ENCODE measurements around the gene SSBP4. TPM values are rescaled to one million over a fixed set of nuclear protein-coding genes. Genes with fewer than 3 reads are reported as not detected.

Gene SSBP4
- total and polyA plus RNA-seq, 2 of the 8 experiments (the other 6 are each of a cell fraction or from before 2014, with no cell fraction given): 26.4 to 33.7 TPM

GRCh38 chr19:18473706-18474087 is 54.5 kb downstream of the SSBP4 start:
- Histone ChIP-seq H3K79me1 (ENCODE audit: low read depth, low read length) (peaks cover 10% of the 10 kb centered on the region), H4K91ac (replicated peaks; ENCODE audit: insufficient read length, low read length) (no peak overlapping the region), H2BK15ac (ENCODE audit: low read length) (no peak overlapping the region), H2BK5ac (ENCODE audit: low read depth, low read length) (no peak overlapping the region), H4K8ac (ENCODE audit: extremely low read depth, insufficient read depth, low read length) (no peak overlapping the region), H3K79me2 (ENCODE audit: control insufficient read depth in 1 of 2, insufficient read depth in 2 of 2, low read length in 2 of 2) (peaks cover 0 to 8% of the 10 kb centered on the region in 2 experiments; a peak in 1 of 4 replicates), H3K14ac (ENCODE audit: insufficient read length) (no peak overlapping the region), H3K4me3 (ENCODE audit: extremely low read depth in 1 of 4, insufficient read depth in 2 of 4, low read depth in 3 of 4, low read length in 4 of 4) (no peak overlapping the region), H3K18ac (ENCODE audit: extremely low read depth, low read length) (no peak overlapping the region), H3K56ac (replicated peaks; ENCODE audit: insufficient read length, low read depth, low read length) (no peak overlapping the region), H3K23me2 (ENCODE audit: low read depth, low read length) (no peaks in the 10 kb centered on the region), H3K4ac (replicated peaks; ENCODE audit: insufficient read length, low read depth, low read length) (no peak overlapping the region), H4K20me1 (replicated peaks in 1 of 2; ENCODE audit: control insufficient read depth in 1 of 2, insufficient read depth in 2 of 2, low read length in 2 of 2) (peaks cover 5 to 20% of the 10 kb centered on the region in 2 experiments), H2AK5ac (ENCODE audit: low read depth, low read length) (no peak overlapping the region), H2BK20ac (ENCODE audit: low read length) (no peak overlapping the region), H3K4me2 (ENCODE audit: insufficient read depth in 1 of 2, low read depth in 2 of 2, low read length in 2 of 2) (no peak overlapping the region), H3K9ac (replicated peaks in 1 of 4; ENCODE audit: extremely low read depth in 1 of 4, low read depth in 3 of 4, low read length in 3 of 4) (no peak overlapping the region), H3K27ac (ENCODE audit: low read depth, low read length) (no peak overlapping the region), H4K5ac (ENCODE audit: insufficient read length, low read depth, low read length) (no peak overlapping the region), H3K4me1 (replicated peaks in 1 of 4; ENCODE audit: control insufficient read depth in 3 of 4, insufficient read depth in 4 of 4, low read length in 3 of 4) (peaks cover 0 to 1% (median 0%) of the 10 kb centered on the region in 4 experiments; a peak in 2 of 7 replicates), H3K27me3 (replicated peaks in 1 of 4; ENCODE audit: control insufficient read depth in 3 of 4, extremely low read depth in 1 of 4, insufficient read depth in 3 of 4, low read length in 3 of 4) (no peaks in the 10 kb centered on the region), H3K9me3 (ENCODE audit: insufficient read depth in 2 of 2, low read depth in 1 of 2, low read length in 1 of 2) (no peaks in the 10 kb centered on the region), H2BK12ac (ENCODE audit: low read depth, low read length) (no peak overlapping the region), H3K23ac (ENCODE audit: insufficient read length) (no peak overlapping the region), H2AFZ (ENCODE audit: low read length) (no peak overlapping the region), H2BK120ac (replicated peaks; ENCODE audit: low read depth, low read length) (no peak overlapping the region), H3K36me3 (ENCODE audit: control insufficient read depth in 2 of 4, insufficient read depth in 4 of 4, low read length in 3 of 4) (no peaks in the 10 kb centered on the region)
- WGBS, 2 experiments (ENCODE audit: extremely low coverage in 1 of 2, insufficient coverage in 1 of 2, insufficient read length in 1 of 2, insufficient replicate concordance in 2 of 2, low coverage in 1 of 2, low lambda C conversion rate in 2 of 2, missing lambda C conversion rate in 1 of 2): 92% methylated on average over 7 of the region's 8 CpGs; no CpG with 5 or more reads in 1 of the 2 experiments
- DNase-seq (ENCODE audit: low read depth in 1 of 2, low spot score in 2 of 2) (no peak), FAIRE-seq (no peak)
- ChIA-PET CTCF (ENCODE audit: partially characterized antibody) (interaction anchor here (0.6 to 11.1 kb wide), 15 partner anchors 9 to 374 kb away, joined by 3 to 213 read pairs (median 5); partner anchors contain the start of gene REX1BD), POLR2A (ENCODE audit: partially characterized antibody) (interaction anchor here (0.6 to 1.6 kb wide), 6 partner anchors 9 to 279 kb away, joined by 3 to 4 read pairs (median 3); partner anchors contain the start of gene UBA52)
- no peak for TF ChIP-seq TBP (IDR thresholded peaks at IDR 0.05; ENCODE audit: low read depth, low read length)
- TF ChIP-seq SP2 (IDR thresholded peaks at IDR 0.05; ENCODE audit: low read length): no peak
- no peak for TF ChIP-seq POLR2A (IDR thresholded peaks at IDR 0.05; ENCODE audit: control extremely low read depth in 1 of 2, low read depth in 2 of 2, low read length in 2 of 2)
- TF ChIP-seq ATF3 (IDR thresholded peaks at IDR 0.05; ENCODE audit: insufficient read depth, low read depth, low read length): no peak
- no peak for TF ChIP-seq GTF2F1 (IDR thresholded peaks at IDR 0.05; ENCODE audit: borderline replicate concordance, low read depth, low read length)
- no peak for TF ChIP-seq CBX5 (IDR thresholded peaks at IDR 0.05; ENCODE audit: low read depth, low read length)
- TF ChIP-seq BCL11A (IDR thresholded peaks at IDR 0.05; ENCODE audit: low read depth in 2 of 2, low read length in 2 of 2): no peak
- TF ChIP-seq FOSL1 (IDR thresholded peaks at IDR 0.05; ENCODE audit: insufficient read depth, low read depth, low read length): no peak
- no peak for TF ChIP-seq PHF8 (conservative IDR thresholded peaks at IDR 0.05; ENCODE audit: low read depth, low read length)
- no peak for TF ChIP-seq EP300 (IDR thresholded peaks at IDR 0.05; ENCODE audit: borderline replicate concordance in 1 of 2, low read depth in 2 of 2, low read length in 2 of 2)
- TF ChIP-seq TAF1 (IDR thresholded peaks at IDR 0.05; ENCODE audit: low read depth, low read length): no peak
- no peak for TF ChIP-seq MAFK (IDR thresholded peaks at IDR 0.05; ENCODE audit: low read depth, low read length)
- TF ChIP-seq RNF2 (IDR thresholded peaks at IDR 0.05; ENCODE audit: borderline replicate concordance, low read depth, low read length, missing control alignments, poor library complexity, severe bottlenecking): no peak
- TF ChIP-seq CHD1 (IDR thresholded peaks at IDR 0.05; ENCODE audit: low read depth, low read length): no peak

Measured in H1 (cell line).